PFSK-1 (cell line): Measurements from ENCODE around the gene KCNA1.

ENCODE experiments used
- FOXP2 ChIP-seq: optimal IDR thresholded peaks from 2 replicates; pipeline ENCODE3; 2011; ENCODE audit warnings: borderline replicate concordance, control low read depth, inconsistent platforms; ENCODE audit not compliant: insufficient read depth; ENCODE audit errors: extremely low read length, extremely low read depth
- POLR2AphosphoS5 ChIP-seq: IDR thresholded peaks from 2 replicates; pipeline ENCODE4 v1.6.1; 2012; ENCODE audit warnings: low read depth, mild to moderate bottlenecking, control low read depth, low read length, moderate library complexity
- SIN3A ChIP-seq: IDR thresholded peaks from 2 replicates; pipeline ENCODE4 v1.6.1; 2012; ENCODE audit warnings: mild to moderate bottlenecking, low read length, moderate library complexity, borderline replicate concordance; ENCODE audit not compliant: insufficient read depth
- TAF1 ChIP-seq: IDR thresholded peaks from 2 replicates; pipeline ENCODE4 v1.6.1; 2012; ENCODE audit warnings: low read length, control low read depth, borderline replicate concordance; ENCODE audit not compliant: insufficient read depth
- TF ChIP-seq, protein P1 (sequence below), 2 experiments: IDR thresholded peaks; 2 replicates each; pipeline versions ENCODE4 v1.6.1 to v1.8.0; 2011 to 2012; ENCODE audit warnings: low read depth in 2 of 2, low read length in 2 of 2, control low read depth in 1 of 2, inconsistent platforms in 1 of 2, mild to moderate bottlenecking in 1 of 2, moderate library complexity in 1 of 2; ENCODE audit not compliant: insufficient read depth in 1 of 2

The KCNA1 gene

DNA sequence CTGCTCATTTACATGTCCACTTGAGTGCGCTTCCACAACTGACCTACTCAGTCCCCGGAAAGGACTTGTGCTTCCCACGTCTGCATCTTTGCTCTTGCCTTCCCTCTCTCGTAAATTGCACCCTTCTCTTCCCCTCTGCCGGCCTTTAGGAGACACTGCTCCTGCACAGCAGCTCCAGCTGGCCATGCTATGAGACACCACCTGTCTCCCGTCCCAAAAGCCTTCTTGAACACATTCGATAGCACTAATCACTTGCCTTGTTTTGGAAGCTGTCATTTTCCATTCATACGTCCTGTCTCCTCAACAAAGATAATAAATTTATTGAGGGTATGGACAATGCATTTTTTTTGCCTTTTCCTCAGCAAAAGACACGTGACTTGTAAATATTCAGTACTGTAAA, 15.7 kb upstream of the KCNA1 start:
- TF ChIP-seq, protein P1, sequence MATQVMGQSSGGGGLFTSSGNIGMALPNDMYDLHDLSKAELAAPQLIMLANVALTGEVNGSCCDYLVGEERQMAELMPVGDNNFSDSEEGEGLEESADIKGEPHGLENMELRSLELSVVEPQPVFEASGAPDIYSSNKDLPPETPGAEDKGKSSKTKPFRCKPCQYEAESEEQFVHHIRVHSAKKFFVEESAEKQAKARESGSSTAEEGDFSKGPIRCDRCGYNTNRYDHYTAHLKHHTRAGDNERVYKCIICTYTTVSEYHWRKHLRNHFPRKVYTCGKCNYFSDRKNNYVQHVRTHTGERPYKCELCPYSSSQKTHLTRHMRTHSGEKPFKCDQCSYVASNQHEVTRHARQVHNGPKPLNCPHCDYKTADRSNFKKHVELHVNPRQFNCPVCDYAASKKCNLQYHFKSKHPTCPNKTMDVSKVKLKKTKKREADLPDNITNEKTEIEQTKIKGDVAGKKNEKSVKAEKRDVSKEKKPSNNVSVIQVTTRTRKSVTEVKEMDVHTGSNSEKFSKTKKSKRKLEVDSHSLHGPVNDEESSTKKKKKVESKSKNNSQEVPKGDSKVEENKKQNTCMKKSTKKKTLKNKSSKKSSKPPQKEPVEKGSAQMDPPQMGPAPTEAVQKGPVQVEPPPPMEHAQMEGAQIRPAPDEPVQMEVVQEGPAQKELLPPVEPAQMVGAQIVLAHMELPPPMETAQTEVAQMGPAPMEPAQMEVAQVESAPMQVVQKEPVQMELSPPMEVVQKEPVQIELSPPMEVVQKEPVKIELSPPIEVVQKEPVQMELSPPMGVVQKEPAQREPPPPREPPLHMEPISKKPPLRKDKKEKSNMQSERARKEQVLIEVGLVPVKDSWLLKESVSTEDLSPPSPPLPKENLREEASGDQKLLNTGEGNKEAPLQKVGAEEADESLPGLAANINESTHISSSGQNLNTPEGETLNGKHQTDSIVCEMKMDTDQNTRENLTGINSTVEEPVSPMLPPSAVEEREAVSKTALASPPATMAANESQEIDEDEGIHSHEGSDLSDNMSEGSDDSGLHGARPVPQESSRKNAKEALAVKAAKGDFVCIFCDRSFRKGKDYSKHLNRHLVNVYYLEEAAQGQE (IDR thresholded peaks at IDR 0.05; ENCODE audit: insufficient read depth in 1 of 2, low read depth in 2 of 2, low read length in 2 of 2) = no peak
- TF ChIP-seq POLR2AphosphoS5 (no peak), SIN3A (no peak), TAF1 (no peak), FOXP2 (no peak)

DNA sequence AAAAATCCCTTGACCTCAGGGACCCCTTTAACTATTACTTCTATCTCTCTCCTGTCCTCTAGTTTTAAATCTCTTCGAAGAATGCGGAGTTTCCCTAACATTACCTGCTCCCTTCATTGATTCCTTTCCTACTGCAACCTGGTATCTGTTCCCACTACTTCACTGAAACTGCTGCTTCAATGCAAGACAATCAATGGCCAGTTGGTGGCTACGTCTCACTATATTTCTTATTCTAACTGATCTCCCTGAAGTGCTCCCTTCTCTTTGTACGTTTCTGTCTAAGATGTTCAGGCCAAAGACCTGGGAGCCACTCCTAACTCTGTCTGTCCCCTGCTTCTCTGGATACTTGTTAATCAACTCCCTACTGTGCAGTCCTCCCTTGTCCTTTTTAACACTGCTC, 10.3 kb upstream of the KCNA1 start:
- TF ChIP-seq FOXP2 = no peak
- no peak for TF ChIP-seq TAF1
- TF ChIP-seq, protein P1 (IDR thresholded peaks at IDR 0.05; ENCODE audit: insufficient read depth in 1 of 2, low read depth in 2 of 2, low read length in 2 of 2) = no peak
- no peak for TF ChIP-seq POLR2AphosphoS5
- no peak for TF ChIP-seq SIN3A

DNA sequence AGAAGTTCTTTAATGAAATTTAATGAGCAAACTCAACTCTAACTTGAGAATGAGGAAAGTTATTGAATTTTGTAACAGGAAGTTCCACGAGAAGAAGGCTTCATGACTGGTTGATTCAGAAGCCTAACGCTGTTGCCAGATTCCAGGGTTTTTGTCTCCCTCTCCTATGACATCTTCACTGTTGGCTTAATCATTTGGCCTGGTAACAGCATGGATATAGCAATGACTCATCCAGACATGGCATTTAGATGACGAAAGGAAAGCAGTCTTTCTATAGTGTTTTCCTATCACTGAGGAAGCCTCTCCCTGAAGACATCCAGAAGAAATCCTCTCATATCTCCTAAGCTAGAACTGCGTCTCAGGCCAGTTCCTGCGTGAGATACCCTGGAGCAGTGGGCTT, 9.4 kb upstream of the KCNA1 start:
- no peak for TF ChIP-seq TAF1
- no peak for TF ChIP-seq POLR2AphosphoS5
- TF ChIP-seq FOXP2 = no peak
- TF ChIP-seq SIN3A = no peak
- TF ChIP-seq, protein P1 (IDR thresholded peaks at IDR 0.05; ENCODE audit: insufficient read depth in 1 of 2, low read depth in 2 of 2, low read length in 2 of 2) = no peak

DNA sequence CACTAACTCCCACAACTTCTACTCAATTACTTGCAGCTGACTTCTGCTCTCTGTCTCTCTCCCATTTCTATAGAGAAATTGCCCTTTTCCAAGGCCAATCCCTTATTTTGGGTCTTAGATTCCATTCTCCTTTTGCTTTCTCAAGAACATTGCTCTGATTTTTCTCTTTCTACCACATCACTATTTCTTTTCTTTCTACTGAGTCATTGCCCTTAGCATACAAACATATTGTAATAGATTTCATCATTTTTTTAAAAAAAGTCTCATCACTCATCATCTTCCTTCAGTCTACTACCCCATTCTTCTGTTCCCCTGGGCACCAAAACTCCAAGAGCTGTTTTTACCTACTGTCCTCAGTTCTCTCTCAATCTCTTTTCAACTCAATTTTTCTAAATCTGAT, 4.4 kb upstream of the KCNA1 start:
- TF ChIP-seq, protein P1 (IDR thresholded peaks at IDR 0.05; ENCODE audit: insufficient read depth in 1 of 2, low read depth in 2 of 2, low read length in 2 of 2) = no peak
- TF ChIP-seq POLR2AphosphoS5 (no peak), SIN3A (no peak), FOXP2 (no peak), TAF1 (no peak)

GRCh38 chr12:4908684-4909409, 858 bp upstream of the KCNA1 start:
- TF ChIP-seq, protein P1 (IDR thresholded peaks at IDR 0.05; ENCODE audit: insufficient read depth in 1 of 2, low read depth in 2 of 2, low read length in 2 of 2) = no peak
- no peak for TF ChIP-seq TAF1
- TF ChIP-seq FOXP2 = no peak
- TF ChIP-seq POLR2AphosphoS5 = no peak
- no peak for TF ChIP-seq SIN3A
